Stimulated activated CD4-positive, alpha-beta T cell treated with anti-CD3 and anti-CD28 coated beads, Interleukin-4, amount 100 ng/mL, for 24 hours (primary cell): ENCODE data around the gene C4B.
"Not testable (repeated sequence)": the region's sequence is repeated elsewhere in the genome, so short reads cannot be mapped to it uniquely, and the experiment has no call there.

ENCODE experiments used
- DNase-seq: peaks from one replicate; pipeline ENCODE4 v3.0.0-alpha.2; 2020

The C4B gene

GRCh38 chr6:32014547-32014946, at the start of gene C4B:
Gene C4B (plus strand): TSS chr6:32014795. CDS start chr6:32014846, 51 bp downstream.
- not testable (repeated sequence) for DNase-seq

- DNase-seq, result no peak
Measured at GRCh38 chr6:31965700-31966099, 48.9 kb upstream of the C4B start.

DNA sequence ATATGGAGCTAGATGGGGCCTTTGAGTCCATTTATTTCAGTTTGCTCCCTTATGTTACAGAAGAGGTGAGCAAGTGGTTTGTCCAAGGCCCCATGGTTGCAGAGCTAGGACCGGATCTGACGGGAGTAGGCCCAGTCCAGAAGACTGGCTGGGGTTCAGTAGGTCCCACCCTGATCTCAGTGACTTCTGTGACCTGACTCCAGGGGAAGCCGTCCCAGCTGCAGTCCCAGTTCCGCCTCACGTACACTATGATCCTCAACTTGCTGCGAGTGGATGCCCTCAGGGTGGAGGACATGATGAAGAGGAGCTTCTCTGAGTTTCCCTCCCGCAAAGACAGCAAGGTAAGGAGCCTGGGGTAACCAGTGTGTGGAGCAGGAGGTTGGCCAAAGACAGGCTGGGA, 48.1 kb upstream of the C4B start:
- DNase-seq, result no peak

- no peak for DNase-seq
Measured at GRCh38 chr6:31966997-31967925, 47.3 kb upstream of the C4B start.

DNA sequence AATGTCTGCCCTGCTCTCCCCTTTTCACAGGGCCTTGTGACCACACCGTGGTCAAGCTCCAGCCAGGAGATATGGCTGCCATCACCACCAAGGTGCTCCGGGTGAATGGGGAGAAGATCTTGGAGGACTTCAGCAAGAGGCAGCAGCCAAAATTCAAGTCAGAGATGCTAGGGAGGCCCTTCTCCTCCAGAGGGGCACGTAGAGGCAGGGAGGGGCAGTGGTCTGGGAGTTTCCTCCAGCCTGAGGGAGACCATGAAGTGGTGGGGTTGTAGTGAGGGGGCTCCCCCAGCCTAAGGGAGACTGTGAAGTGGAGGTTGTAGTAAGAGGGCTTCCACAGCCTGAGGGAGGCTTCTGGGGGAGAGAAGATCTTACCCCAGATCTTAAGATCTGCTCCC, 46.7 kb upstream of the C4B start:
- no peak for DNase-seq

- DNase-seq, result no peak
Measured at GRCh38 chr6:31968326-31968725, 46.3 kb upstream of the C4B start.

DNA sequence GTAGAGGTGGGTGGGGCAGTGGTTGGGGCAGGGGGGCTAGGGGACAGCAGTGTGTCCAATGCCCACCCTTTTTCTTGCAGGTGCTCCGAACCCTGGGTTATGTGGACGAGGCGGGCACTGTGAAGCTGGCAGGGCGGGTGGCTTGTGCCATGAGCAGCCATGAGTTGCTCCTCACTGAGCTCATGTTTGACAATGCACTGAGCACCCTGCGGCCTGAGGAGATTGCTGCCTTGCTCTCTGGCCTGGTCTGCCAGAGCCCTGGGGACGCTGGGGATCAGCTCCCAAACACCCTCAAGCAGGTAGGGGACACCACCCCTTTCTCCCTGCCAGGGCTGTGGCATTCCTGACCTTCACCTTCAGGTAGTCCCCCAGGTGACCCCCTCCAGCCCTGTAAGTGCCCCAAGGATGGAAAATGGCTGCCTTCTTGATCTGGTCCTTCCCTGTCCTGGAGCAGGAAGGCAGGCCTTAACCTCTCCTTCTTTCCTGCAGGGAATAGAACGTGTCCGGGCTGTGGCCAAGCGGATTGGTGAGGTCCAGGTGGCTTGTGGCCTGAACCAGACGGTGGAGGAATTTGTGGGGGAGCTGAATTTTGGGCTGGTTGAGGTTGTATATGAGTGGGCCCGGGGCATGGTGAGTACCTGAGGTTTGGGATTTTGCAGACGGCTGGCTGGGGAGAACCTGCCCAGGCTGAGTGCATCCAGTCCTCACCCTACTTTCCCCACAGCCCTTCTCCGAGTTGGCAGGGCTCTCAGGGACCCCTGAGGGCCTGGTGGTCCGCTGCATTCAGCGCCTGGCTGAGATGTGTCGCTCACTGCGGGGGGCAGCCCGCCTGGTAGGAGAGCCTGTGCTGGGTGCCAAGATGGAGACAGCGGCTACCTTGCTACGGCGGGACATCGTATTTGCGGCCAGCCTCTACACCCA, 45.5 kb upstream of the C4B start:
- DNase-seq, result no peak

GRCh38 chr6:31969712-31970603, 44.6 kb upstream of the C4B start:
- no peak for DNase-seq

GRCh38 chr6:31970604-31971271, 43.9 kb upstream of the C4B start:
- no peak for DNase-seq

GRCh38 chr6:31971279-31971992, 43.2 kb upstream of the C4B start:
- DNase-seq, result no peak

DNA sequence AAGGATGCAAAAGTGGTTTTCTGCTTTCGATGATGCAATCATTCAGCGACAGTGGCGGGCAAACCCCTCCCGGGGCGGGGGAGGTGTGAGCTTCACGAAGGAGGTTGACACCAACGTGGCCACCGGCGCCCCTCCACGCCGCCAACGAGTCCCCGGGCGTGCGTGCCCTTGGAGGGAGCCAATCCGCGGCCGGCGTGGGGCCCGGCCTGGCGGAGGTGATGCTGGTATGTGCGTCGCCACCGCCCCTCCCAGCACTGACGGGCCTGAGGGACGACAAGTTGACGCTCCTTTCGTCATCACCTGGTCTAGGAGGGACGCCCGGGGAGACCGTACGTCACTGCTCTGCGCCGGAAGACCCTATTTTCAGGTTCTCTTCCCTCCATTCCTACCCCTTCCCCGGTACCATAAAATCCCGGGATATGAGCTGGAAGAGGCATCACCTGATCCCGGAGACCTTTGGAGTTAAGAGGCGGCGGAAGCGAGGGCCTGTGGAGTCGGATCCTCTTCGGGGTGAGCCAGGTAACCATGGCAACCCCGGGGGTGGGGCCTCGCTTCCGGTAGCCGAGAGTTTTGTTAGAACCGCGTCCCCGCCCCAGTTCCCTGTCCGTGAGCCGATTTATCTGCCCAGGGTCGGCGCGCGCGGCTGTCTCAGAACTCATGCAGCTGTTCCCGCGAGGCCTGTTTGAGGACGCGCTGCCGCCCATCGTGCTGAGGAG, 42.4 kb upstream of the C4B start, which contains the start of gene DXO:
DXO (minus strand) TSS at position 146 of the 716 bp plus-strand sequence. CDS start 463 bp downstream, outside the sequence.
- peak; percentile 98 for DNase-seq

DNA sequence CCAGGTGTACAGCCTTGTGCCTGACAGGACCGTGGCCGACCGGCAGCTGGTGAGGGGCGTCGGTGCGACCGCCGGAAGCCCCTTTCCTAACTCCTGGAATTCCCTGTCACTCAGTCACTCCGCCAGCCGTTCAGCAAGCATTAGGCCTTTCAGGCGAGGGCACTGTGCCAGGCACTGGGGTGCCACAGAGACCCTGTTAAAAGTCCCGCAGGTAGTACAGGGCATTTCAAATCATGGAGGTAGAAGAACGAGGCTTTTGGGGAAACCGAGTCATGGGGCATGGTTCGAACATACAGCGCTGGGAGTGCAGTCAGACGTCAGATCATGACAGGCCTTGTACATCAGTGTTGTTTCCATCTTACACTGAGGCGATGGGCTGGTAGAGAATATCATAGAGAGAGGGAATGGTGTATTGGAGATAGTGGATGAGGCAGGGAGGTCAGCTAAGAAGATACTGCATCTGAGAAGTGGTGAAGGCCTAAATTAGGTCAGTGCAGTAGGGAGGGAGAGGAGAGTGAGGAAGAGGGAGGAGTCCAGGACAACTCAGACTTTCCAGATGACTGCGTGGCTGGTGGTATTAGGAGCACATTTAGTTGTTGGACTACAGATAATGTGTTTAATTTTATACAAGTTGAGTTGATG, 41.8 kb upstream of the C4B start:
- no peak for DNase-seq

GRCh38 chr6:31976065-31976464, 38.5 kb upstream of the C4B start:
- not testable (repeated sequence) for DNase-seq

- no peak for DNase-seq
Measured at GRCh38 chr6:31977816-31978431, 36.7 kb upstream of the C4B start.

DNA sequence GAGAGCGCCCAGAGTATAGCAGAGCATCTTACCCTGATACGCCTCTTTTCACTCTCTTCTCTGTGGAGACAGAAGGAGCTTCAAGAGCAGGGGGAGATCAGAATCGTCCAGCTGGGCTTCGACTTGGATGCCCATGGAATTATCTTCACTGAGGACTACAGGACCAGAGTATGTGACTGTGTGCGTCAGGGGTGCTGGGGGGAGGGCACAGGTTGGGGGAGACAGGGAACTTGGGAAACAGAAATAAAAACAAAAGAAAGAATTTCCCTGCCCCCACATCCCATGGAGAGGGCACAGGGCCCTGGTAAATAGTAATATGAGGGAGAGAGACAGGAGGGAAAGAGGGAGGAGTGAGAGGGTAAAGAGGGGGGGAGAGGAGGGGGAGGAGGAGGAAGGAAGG, 35.8 kb upstream of the C4B start:
- DNase-seq, result no peak

DNA sequence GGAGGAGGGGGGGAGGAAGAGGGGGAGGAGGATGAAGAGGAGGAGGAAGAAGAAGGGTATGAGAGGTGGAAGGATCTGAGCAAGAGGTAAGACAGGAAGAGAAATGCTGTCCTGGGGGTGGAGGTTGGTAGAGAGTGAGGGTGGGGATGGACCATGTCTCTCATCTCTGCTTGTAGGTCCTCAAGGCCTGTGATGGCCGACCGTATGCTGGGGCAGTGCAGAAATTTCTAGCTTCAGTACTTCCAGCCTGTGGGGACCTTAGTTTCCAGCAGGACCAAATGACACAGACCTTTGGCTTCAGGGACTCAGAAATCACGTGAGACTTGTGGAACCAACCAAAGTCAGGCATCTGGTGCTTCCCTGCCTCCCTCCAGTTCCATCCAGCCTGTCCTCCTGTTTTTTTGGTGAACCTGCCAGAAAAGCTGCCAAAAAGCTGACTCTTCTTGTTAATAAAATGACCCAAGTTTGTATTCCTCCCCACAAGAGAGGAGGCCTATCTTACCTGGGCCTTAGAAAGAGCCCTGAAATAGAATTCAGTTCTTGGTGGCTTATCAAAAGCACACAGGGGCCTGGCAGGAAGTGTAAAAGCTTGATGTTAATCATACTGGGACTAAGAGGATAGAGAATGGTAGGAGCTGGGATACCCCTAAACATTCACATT, 35.2 kb upstream of the C4B start:
- DNase-seq, result no peak

DNA sequence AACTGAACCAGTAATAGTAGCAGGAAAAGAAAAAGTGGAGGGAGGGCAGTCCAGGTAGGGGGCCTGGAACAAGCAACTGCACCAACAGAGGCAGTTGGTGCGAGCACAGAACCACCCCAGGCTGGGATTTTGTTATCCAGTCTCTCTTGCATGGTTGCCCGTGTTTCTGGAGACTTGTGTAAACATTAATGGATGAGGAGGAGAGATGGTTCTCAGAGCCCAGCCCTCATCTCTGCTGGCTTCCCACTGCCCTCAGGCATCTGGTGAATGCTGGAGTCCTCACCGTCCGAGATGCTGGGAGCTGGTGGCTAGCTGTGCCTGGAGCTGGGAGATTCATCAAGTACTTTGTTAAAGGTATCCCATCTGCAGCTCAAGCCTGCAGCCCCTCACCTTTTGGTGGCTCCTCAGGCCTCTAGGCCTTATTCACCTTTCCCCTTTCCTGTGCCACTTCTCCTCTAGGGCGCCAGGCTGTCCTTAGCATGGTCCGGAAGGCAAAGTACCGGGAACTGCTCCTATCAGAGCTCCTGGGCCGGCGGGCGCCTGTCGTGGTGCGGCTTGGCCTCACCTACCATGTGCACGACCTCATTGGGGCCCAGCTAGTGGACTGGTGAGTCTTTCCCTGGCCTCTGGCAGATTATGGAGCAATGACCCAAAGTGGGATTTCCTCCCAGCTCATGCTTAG, 34.3 kb upstream of the C4B start:
- not testable (repeated sequence) for DNase-seq

GRCh38 chr6:31980998-31981397, 33.6 kb upstream of the C4B start:
- not testable (repeated sequence) for DNase-seq
